Astrocyte of the cerebellum (primary cell): Measurements from ENCODE around the gene MX1.

ENCODE experiments used
- DNase-seq: peaks from one replicate; pipeline ENCODE4 v3.0.0-alpha.2; 2011; ENCODE audit warnings: low read depth
- H3K4me3 ChIP-seq: 2 replicates; pipeline ENCODE4 v1.5.1; 2011; ENCODE audit warnings: mild to moderate bottlenecking, low read depth, low read length, moderate library complexity
- in situ Hi-C: cut with HindIII; loops from 2 replicates; pipeline ENCODE4 v1.10.0; 2017; ENCODE audit warnings: low sequenced_read_pairs
- TF ChIP-seq, protein P1 (sequence below): IDR thresholded peaks from 2 replicates; pipeline ENCODE4 v1.5.1; 2012; ENCODE audit warnings: low read length, low read depth, moderate library complexity, mild to moderate bottlenecking; ENCODE audit errors: missing control alignments

The MX1 gene

GRCh38 chr21:41426676-41427404, 801 bp downstream of the MX1 start:
- no peak for DNase-seq
- TF ChIP-seq, protein P1, sequence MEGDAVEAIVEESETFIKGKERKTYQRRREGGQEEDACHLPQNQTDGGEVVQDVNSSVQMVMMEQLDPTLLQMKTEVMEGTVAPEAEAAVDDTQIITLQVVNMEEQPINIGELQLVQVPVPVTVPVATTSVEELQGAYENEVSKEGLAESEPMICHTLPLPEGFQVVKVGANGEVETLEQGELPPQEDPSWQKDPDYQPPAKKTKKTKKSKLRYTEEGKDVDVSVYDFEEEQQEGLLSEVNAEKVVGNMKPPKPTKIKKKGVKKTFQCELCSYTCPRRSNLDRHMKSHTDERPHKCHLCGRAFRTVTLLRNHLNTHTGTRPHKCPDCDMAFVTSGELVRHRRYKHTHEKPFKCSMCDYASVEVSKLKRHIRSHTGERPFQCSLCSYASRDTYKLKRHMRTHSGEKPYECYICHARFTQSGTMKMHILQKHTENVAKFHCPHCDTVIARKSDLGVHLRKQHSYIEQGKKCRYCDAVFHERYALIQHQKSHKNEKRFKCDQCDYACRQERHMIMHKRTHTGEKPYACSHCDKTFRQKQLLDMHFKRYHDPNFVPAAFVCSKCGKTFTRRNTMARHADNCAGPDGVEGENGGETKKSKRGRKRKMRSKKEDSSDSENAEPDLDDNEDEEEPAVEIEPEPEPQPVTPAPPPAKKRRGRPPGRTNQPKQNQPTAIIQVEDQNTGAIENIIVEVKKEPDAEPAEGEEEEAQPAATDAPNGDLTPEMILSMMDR, result no peak
- in situ Hi-C loops, result no loop called here
- H3K4me3 ChIP-seq, result peak overlapping the region; percentile 57

DNA sequence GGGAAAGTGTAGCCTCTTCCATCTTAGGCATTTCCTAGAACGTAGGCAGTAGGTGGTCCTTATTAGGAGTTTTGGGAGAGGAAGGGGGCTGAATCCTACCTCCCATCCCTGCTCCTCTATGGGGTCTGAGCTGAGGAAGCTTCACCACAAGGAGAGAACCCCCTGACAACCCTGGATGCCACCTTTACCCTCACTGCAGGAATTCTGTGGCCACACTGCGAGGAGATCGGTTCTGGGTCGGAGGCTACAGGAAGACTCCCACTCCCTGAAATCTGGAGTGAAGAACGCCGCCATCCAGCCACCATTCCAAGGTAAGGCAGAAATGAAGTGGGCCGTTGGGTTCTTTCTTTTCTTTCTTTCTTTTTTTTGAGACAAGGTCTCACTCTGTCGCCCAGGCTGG, 1.5 kb downstream of the MX1 start:
- H3K4me3 ChIP-seq, result no peak overlapping the region
- no peak for DNase-seq
- in situ Hi-C loops, result no loop called here
- TF ChIP-seq, protein P1, result no peak

DNA sequence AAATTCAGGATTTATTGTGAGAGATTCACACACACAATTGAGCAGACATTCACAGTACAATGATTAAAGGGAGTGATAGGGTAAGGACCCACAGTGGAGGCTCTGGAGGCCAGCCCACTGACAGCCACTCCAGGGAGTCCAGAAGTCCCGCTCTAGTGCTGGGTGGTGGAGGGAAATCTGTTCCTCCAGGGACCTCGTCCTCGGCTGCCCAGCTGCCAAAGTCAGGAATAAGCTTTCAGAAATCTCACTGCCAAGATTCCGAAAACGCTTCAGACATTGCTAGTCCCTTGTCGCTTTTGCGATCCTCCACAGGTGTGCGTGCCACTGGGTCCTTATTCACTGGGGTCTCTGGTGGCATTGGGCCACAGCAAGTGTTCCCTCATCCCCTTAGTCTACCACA, 2.3 kb downstream of the MX1 start:
- in situ Hi-C loops, result no loop called here
- TF ChIP-seq, protein P1, result no peak

GRCh38 chr21:41428847-41429246, 2.8 kb downstream of the MX1 start:
- TF ChIP-seq, protein P1, result no peak
- no peak for DNase-seq
- in situ Hi-C loops, result no loop called here
- H3K4me3 ChIP-seq, result no peak overlapping the region

More for the DNA sequence above, 2.3 kb downstream of the MX1 start:
- DNase-seq, result no peak
- no peak overlapping the region for H3K4me3 ChIP-seq

- H3K4me3 ChIP-seq, result no peak overlapping the region
- DNase-seq, result no peak
- TF ChIP-seq, protein P1, result no peak
- in situ Hi-C loops, result no loop called here
Measured at GRCh38 chr21:41429305-41429704, 3.3 kb downstream of the MX1 start.

- H3K4me3 ChIP-seq, result no peak overlapping the region
- DNase-seq, result no peak
- TF ChIP-seq, protein P1, result no peak
- in situ Hi-C loops, result no loop called here
Measured at GRCh38 chr21:41429925-41430491, 4.0 kb downstream of the MX1 start.
